ENCODE results near the gene RHBDD1.
A peak's percentile ranks its signal among the peaks of the same experiment; 100 is the strongest.

The RHBDD1 gene

DNA sequence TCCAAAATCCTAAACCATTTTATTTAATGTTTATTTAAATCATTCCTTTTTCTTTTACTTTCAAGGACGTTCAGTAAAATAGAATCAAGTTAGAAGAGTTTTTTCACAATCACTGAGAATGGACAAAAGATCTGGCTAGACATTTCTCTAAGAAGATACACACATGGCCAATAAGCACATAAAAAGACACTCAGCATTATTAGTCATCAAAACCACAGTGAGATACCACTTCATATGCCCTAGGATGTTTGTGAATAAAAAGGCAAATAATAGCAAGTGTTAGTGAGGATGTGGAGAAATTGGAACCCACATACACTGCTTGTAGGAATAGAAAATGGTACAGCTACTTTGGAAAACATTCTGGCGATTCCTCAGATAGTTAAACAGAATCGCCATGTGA is 76.1 kb downstream of the RHBDD1 start:
- no peak overlapping the region for H3K4me3 ChIP-seq (ENCODE audit: low read depth, low read length)
- peak; percentile 61 for DNase-seq (ENCODE audit: low read depth, low spot score)
- TF ChIP-seq, protein P1, sequence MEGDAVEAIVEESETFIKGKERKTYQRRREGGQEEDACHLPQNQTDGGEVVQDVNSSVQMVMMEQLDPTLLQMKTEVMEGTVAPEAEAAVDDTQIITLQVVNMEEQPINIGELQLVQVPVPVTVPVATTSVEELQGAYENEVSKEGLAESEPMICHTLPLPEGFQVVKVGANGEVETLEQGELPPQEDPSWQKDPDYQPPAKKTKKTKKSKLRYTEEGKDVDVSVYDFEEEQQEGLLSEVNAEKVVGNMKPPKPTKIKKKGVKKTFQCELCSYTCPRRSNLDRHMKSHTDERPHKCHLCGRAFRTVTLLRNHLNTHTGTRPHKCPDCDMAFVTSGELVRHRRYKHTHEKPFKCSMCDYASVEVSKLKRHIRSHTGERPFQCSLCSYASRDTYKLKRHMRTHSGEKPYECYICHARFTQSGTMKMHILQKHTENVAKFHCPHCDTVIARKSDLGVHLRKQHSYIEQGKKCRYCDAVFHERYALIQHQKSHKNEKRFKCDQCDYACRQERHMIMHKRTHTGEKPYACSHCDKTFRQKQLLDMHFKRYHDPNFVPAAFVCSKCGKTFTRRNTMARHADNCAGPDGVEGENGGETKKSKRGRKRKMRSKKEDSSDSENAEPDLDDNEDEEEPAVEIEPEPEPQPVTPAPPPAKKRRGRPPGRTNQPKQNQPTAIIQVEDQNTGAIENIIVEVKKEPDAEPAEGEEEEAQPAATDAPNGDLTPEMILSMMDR (IDR thresholded peaks at IDR 0.05; ENCODE audit: low read depth, low read length), result no peak
- in situ Hi-C loops (cut with HindIII; ENCODE audit: low sequenced_read_pairs), result no loop called here

DNA sequence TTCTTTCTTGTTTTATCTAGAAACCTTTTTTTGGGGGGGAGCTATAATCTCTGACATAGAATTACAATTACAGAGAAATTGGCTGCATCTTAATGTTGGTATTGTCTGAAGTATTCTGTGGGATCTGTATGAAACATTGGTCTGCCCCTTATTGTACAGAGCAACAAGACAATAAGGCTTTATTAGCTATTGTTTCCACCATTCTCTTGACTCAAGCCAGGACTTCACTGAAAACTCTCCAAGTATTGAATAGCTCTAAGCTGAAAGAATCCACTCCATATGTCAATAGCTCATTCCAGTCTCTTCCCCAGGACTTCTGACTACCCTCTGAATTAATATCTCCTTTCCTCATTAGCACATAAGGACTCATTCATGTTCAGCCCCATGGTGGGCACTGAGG is 77.8 kb downstream of the RHBDD1 start:
- in situ Hi-C loops (cut with HindIII; ENCODE audit: low sequenced_read_pairs), result no loop called here

DNA sequence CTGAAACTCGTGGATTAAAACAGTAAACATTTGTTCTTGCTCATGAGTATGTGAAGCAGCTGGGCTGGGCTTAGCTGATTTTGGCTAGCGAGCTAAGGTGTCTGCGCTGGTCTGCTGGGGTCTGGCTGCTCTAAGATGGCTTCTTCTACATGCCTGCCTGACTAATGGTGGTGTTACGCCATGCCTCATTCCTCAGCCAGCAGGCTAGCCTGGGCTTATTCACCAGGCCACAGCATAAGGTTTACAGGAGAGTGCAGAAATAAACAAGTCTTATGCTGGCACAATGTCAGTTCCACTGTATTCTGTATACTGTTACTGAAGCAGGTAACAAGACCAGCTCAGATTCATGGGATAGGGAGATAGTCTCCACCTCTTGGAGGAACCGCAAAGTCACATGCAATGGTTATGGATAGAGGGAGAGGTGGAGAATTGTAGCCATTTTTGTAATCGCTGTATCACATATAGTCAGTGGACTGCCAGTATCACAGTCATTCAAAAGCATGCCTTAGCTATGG is 80.0 kb downstream of the RHBDD1 start:
- no peak overlapping the region for H3K4me3 ChIP-seq (ENCODE audit: low read depth, low read length)
- peak; percentile 34 for DNase-seq (ENCODE audit: low read depth, low spot score)
- TF ChIP-seq, protein P1 (IDR thresholded peaks at IDR 0.05; ENCODE audit: low read depth, low read length), result no peak
- in situ Hi-C loops (cut with HindIII; ENCODE audit: low sequenced_read_pairs), result no loop called here

More for the DNA sequence above, 77.8 kb downstream of the RHBDD1 start:
- DNase-seq (ENCODE audit: low read depth, low spot score), result no peak
- no peak overlapping the region for H3K4me3 ChIP-seq (ENCODE audit: low read depth, low read length)
- TF ChIP-seq, protein P1 (IDR thresholded peaks at IDR 0.05; ENCODE audit: low read depth, low read length), result no peak

DNA sequence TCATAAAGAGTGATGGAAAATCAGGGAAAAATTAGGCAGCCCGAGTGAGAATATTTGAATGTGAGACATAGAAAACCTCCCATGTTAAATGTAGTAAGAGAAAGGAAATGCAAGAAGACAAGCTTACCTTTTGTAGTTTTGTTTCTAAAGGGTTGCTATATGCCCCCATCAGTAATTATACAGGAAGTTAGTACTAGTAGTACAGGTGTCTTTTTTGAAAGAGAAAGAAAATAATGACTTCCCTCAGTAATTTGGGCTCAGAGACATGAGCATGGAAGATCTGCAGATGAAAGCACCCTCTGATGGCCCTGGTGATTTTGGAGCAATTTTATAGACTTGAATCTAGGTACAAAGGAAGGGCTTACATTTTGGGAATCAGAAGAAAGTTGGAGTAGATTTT is 80.8 kb downstream of the RHBDD1 start:
- H3K4me3 ChIP-seq (ENCODE audit: low read depth, low read length), result no peak overlapping the region
- in situ Hi-C loops (cut with HindIII; ENCODE audit: low sequenced_read_pairs), result no loop called here
- TF ChIP-seq, protein P1 (IDR thresholded peaks at IDR 0.05; ENCODE audit: low read depth, low read length), result no peak
- no peak for DNase-seq (ENCODE audit: low read depth, low spot score)

DNA sequence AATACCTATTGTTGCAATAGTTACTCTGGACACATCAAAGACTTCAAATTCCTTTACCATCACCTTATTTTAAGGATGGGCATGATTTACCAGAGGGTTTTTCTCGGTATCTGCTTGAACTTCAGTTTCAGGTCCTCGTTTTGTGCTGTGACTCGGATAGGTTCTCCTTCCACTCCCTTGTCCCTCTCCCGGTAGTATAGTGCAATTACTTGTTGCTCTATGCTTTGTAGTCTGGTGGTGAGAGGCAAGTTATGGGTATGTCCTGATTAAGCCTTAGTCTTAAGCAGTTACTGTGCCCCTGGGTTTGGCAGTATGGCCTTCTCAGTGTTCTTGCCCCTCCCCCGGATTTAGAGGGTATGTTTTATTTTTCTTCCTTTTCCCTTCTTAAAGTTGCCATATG is 96.6 kb downstream of the RHBDD1 start:
- no peak for DNase-seq (ENCODE audit: low read depth, low spot score)
- TF ChIP-seq, protein P1 (IDR thresholded peaks at IDR 0.05; ENCODE audit: low read depth, low read length), result no peak
- in situ Hi-C loops (cut with HindIII; ENCODE audit: low sequenced_read_pairs), result no loop called here
- H3K4me3 ChIP-seq (ENCODE audit: low read depth, low read length), result no peak overlapping the region

DNA sequence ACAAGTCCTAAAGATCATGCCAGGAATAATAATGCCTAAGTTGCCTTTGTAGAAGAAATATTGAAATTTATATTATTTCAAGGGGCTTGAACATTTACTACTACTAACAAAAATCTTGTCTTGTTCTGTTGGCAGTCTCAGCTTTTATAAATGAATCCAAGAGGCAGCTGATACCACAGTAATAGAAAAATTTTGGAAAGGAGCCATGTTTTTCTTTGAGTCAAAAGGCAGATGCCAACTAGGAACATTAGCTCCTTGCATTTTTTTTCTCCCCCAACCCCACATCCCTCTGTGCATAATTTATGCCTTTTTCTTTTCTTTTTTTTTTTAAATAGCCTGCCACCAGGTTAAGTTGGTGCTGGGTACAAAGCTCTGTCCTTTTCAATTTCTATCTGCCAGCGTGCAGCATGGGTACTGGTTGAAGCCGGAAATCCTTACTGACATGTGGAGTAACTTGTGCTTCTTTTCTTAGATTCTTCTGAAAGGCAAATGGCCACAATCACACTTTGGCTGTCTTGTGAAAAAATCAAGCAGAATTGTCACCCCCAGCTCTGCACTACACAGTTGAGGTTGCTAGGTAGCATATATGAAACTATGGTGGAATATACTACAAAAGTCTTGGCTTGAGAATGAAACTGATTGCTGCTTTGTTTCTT is 98.8 kb downstream of the RHBDD1 start:
- H3K4me3 ChIP-seq (ENCODE audit: low read depth, low read length), result no peak overlapping the region
- peak; percentile 45 for DNase-seq (ENCODE audit: low read depth, low spot score)
- TF ChIP-seq, protein P1 (IDR thresholded peaks at IDR 0.05; ENCODE audit: low read depth, low read length), result no peak
- in situ Hi-C loops (cut with HindIII; ENCODE audit: low sequenced_read_pairs), result no loop called here
